Osteoblast (primary cell): ENCODE data around the gene PBX3. TPM values are rescaled to one million over a fixed set of nuclear protein-coding genes. Genes with fewer than 3 reads are reported as not detected.
A peak's percentile ranks its signal among the peaks of the same experiment; 100 is the strongest.

Experiments used
- DNase-seq: peaks from one replicate; pipeline ENCODE4 v3.0.0; 2011; ENCODE audit warnings: low spot score, mixed read lengths; ENCODE audit not compliant: insufficient read length; ENCODE audit errors: missing footprints
- H2AFZ ChIP-seq: 2 replicates; pipeline ENCODE4 v1.6.0; 2011; ENCODE audit warnings: mild to moderate bottlenecking, low read length
- H3K27ac ChIP-seq: 2 replicates; pipeline ENCODE4 v1.5.1; 2011; ENCODE audit warnings: mild to moderate bottlenecking, low read depth, low read length, moderate library complexity
- H3K27me3 ChIP-seq: 2 replicates; pipeline ENCODE4 v1.6.0; 2012; ENCODE audit warnings: mild to moderate bottlenecking, control low read depth, inconsistent platforms, low read length, moderate library complexity; ENCODE audit not compliant: insufficient read depth
- H3K36me3 ChIP-seq: 2 replicates; pipeline ENCODE4 v1.5.1; 2011; ENCODE audit warnings: mild to moderate bottlenecking, low read length, control low read depth, moderate library complexity; ENCODE audit not compliant: insufficient read depth
- H3K4me1 ChIP-seq: 2 replicates; pipeline ENCODE4 v1.5.1; 2011; ENCODE audit warnings: mild to moderate bottlenecking, low read length, control low read depth, moderate library complexity; ENCODE audit not compliant: insufficient read depth
- H3K4me2 ChIP-seq: 2 replicates; pipeline ENCODE4 v1.6.0; 2011; ENCODE audit warnings: mild to moderate bottlenecking, low read length; ENCODE audit not compliant: insufficient read depth
- H3K4me3 ChIP-seq: fragments of 200-600 bp; sonication (generic); 3 replicates; pipeline ENCODE4 v1.5.1; 2012; ENCODE audit warnings: mild to moderate bottlenecking, low read length, inconsistent platforms; ENCODE audit not compliant: insufficient read depth
- H3K79me2 ChIP-seq: 2 replicates; pipeline ENCODE4 v1.6.0; 2012; ENCODE audit warnings: mild to moderate bottlenecking, low read length, control low read depth, inconsistent platforms; ENCODE audit not compliant: insufficient read depth
- H3K9me3 ChIP-seq: 2 replicates; pipeline ENCODE4 v1.5.1; 2011; ENCODE audit warnings: low read depth, low read length, control low read depth
- H4K20me1 ChIP-seq: 2 replicates; pipeline ENCODE4 v1.6.0; 2012; ENCODE audit warnings: mild to moderate bottlenecking, low read length, control low read depth; ENCODE audit not compliant: insufficient read depth
- total RNA-seq: library from RNA; depleted of rRNA; stranded (reverse); fragments of >200 nt; gene quantifications from 2 replicates; pipeline ENCODE4 v1.2.3, GENCODE V29; 2012
- TF ChIP-seq, protein P1 (sequence below): IDR thresholded peaks from 2 replicates; pipeline ENCODE4 v1.5.1; 2011; ENCODE audit warnings: mild to moderate bottlenecking, low read depth, low read length, moderate library complexity; ENCODE audit errors: extremely low read depth

Gene PBX3
- total RNA-seq, 1 donor: 34.7 TPM

DNA sequence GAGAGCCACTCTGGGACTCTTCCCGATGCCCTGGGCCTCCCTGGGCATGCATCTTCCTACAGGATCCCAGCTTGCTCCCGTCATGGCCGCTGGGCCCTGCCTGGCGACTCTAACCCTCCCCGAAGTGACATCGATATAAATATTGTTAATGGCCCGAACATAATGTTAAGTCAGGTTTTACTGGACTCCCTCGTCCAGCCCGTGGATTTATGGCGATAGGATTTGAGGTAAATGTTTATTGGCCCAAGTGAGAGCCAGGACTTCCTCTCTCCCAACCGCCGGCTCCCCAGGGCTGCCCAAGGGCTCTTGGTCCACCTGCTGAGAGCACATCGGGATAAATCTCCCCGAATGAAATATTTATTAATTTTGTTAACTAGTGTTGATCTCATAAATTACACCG is 246.3 kb downstream of the PBX3 start:
- H3K4me1 ChIP-seq: no peaks in the 10 kb centered on the region

GRCh38 chr9:125994066-125994943 is 247.1 kb downstream of the PBX3 start:
- H3K4me2 ChIP-seq: no peak overlapping the region
- no peak overlapping the region for H3K4me3 ChIP-seq
- H3K4me1 ChIP-seq: no peaks in the 10 kb centered on the region
- DNase-seq: peak; percentile 49
- no peaks in the 10 kb centered on the region for H3K36me3 ChIP-seq
- H4K20me1 ChIP-seq: no peaks in the 10 kb centered on the region
- no peaks in the 10 kb centered on the region for H3K79me2 ChIP-seq
- peaks cover 10% of the 10 kb centered on the region for H3K27me3 ChIP-seq
- TF ChIP-seq, protein P1, sequence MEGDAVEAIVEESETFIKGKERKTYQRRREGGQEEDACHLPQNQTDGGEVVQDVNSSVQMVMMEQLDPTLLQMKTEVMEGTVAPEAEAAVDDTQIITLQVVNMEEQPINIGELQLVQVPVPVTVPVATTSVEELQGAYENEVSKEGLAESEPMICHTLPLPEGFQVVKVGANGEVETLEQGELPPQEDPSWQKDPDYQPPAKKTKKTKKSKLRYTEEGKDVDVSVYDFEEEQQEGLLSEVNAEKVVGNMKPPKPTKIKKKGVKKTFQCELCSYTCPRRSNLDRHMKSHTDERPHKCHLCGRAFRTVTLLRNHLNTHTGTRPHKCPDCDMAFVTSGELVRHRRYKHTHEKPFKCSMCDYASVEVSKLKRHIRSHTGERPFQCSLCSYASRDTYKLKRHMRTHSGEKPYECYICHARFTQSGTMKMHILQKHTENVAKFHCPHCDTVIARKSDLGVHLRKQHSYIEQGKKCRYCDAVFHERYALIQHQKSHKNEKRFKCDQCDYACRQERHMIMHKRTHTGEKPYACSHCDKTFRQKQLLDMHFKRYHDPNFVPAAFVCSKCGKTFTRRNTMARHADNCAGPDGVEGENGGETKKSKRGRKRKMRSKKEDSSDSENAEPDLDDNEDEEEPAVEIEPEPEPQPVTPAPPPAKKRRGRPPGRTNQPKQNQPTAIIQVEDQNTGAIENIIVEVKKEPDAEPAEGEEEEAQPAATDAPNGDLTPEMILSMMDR: no peak
- H3K9me3 ChIP-seq: no peaks in the 10 kb centered on the region
- no peak overlapping the region for H2AFZ ChIP-seq
- H3K27ac ChIP-seq: no peak overlapping the region

More for the DNA sequence above, 246.3 kb downstream of the PBX3 start:
- H3K27me3 ChIP-seq: peaks cover 10% of the 10 kb centered on the region
- H3K36me3 ChIP-seq: no peaks in the 10 kb centered on the region
- H3K4me3 ChIP-seq: no peak overlapping the region
- TF ChIP-seq, protein P1: no peak
- no peaks in the 10 kb centered on the region for H3K79me2 ChIP-seq
- DNase-seq: peak; percentile 69
- no peak overlapping the region for H3K27ac ChIP-seq
- H3K4me2 ChIP-seq: no peak overlapping the region
- H4K20me1 ChIP-seq: no peaks in the 10 kb centered on the region
- no peak overlapping the region for H2AFZ ChIP-seq
- H3K9me3 ChIP-seq: no peaks in the 10 kb centered on the region

GRCh38 chr9:125995006-125995405 is 247.8 kb downstream of the PBX3 start:
- Histone ChIP-seq H3K4me2 (no peak overlapping the region), H3K9me3 (no peaks in the 10 kb centered on the region), H3K4me1 (no peaks in the 10 kb centered on the region), H3K79me2 (no peaks in the 10 kb centered on the region), H2AFZ (no peak overlapping the region), H3K4me3 (no peak overlapping the region), H4K20me1 (no peaks in the 10 kb centered on the region), H3K27me3 (peaks cover 10% of the 10 kb centered on the region), H3K36me3 (no peaks in the 10 kb centered on the region), H3K27ac (no peak overlapping the region)
- no peak for DNase-seq
- TF ChIP-seq, protein P1: no peak

- H3K79me2 ChIP-seq: no peaks in the 10 kb centered on the region
- H3K4me2 ChIP-seq: no peak overlapping the region
- no peaks in the 10 kb centered on the region for H3K4me1 ChIP-seq
- no peaks in the 10 kb centered on the region for H3K9me3 ChIP-seq
- no peak overlapping the region for H2AFZ ChIP-seq
- H4K20me1 ChIP-seq: no peaks in the 10 kb centered on the region
- no peaks in the 10 kb centered on the region for H3K36me3 ChIP-seq
- no peak overlapping the region for H3K27ac ChIP-seq
- no peak for DNase-seq
- peaks cover 10% of the 10 kb centered on the region for H3K27me3 ChIP-seq
- TF ChIP-seq, protein P1: no peak
- no peak overlapping the region for H3K4me3 ChIP-seq
Observed at GRCh38 chr9:125995706-125996105, 248.5 kb downstream of the PBX3 start.
